G401 (cell line): ENCODE results near the gene SFXN5. TPM values are rescaled to one million over a fixed set of nuclear protein-coding genes. Genes with fewer than 3 reads are reported as not detected.
"Not testable (repeated sequence)": the region's sequence is repeated elsewhere in the genome, so short reads cannot be mapped to it uniquely, and the experiment has no call there.

ENCODE experiments used
- DNase-seq: peaks from one replicate; pipeline ENCODE4 v3.0.0-alpha.2; 2015; ENCODE audit warnings: low spot score
- in situ Hi-C: cut with HindIII; loops from 2 replicates; pipeline ENCODE4 v1.10.0; 2016; ENCODE audit warnings: low sequenced_read_pairs, mixed read lengths
- total RNA-seq: library from RNA; depleted of rRNA; stranded (reverse); fragments of >200 nt; shearing (Covaris generic); gene quantifications from 2 replicates; pipeline ENCODE4 v1.2.3, GENCODE V29; 2014; rRNA removed

SFXN5 gene
- total RNA-seq = 11.4 and 24.6 TPM in 2 replicates

- peak; percentile 96 for DNase-seq
- in situ Hi-C loops = no loop called here
Measured at GRCh38 chr2:73071360-73072128, at the start of gene SFXN5. Gene SFXN5 (minus strand): TSS chr2:73071712. CDS start chr2:73071705, 7 bp downstream.

- in situ Hi-C loops, DNase-seq: not testable (repeated sequence)
Measured at GRCh38 chr2:73119611-73120239, 48.2 kb upstream of the SFXN5 start.

GRCh38 chr2:73117441-73117840 lies 45.9 kb upstream of the SFXN5 start:
- in situ Hi-C loops = no loop called here
- no peak for DNase-seq

GRCh38 chr2:73116182-73116960 lies 44.9 kb upstream of the SFXN5 start:
- in situ Hi-C loops = no loop called here
- no peak for DNase-seq

GRCh38 chr2:73114273-73114867 lies 42.9 kb upstream of the SFXN5 start:
- in situ Hi-C loops = no loop called here

GRCh38 chr2:73112913-73113854 lies 41.7 kb upstream of the SFXN5 start, which contains the start of gene RAB11FIP5:
Gene RAB11FIP5 (minus strand): TSS chr2:73112948. CDS start chr2:73112777, 171 bp downstream.
- DNase-seq = peak; percentile 84
- in situ Hi-C loops = no loop called here

More at GRCh38 chr2:73114273-73114867, 42.9 kb upstream of the SFXN5 start:
- DNase-seq = no peak

GRCh38 chr2:73112026-73112912 lies 40.8 kb upstream of the SFXN5 start:
- DNase-seq = no peak
- in situ Hi-C loops = no loop called here

GRCh38 chr2:73111073-73112025 lies 39.8 kb upstream of the SFXN5 start:
- in situ Hi-C loops = no loop called here
- peak; percentile 53 for DNase-seq

- DNase-seq = no peak
- in situ Hi-C loops = no loop called here
Measured at GRCh38 chr2:73110168-73111072, 38.9 kb upstream of the SFXN5 start.

- in situ Hi-C loops = no loop called here
- DNase-seq = no peak
Measured at GRCh38 chr2:73109431-73110167, 38.1 kb upstream of the SFXN5 start.

- DNase-seq = peak; percentile 68
Measured at GRCh38 chr2:73107211-73107926, 35.9 kb upstream of the SFXN5 start.

GRCh38 chr2:73106791-73107190 lies 35.3 kb upstream of the SFXN5 start:
- in situ Hi-C loops = no loop called here
- no peak for DNase-seq

More at GRCh38 chr2:73107211-73107926, 35.9 kb upstream of the SFXN5 start:
- in situ Hi-C loops = no loop called here

- no peak for DNase-seq
- in situ Hi-C loops = no loop called here
Measured at GRCh38 chr2:73105511-73105971, 34.0 kb upstream of the SFXN5 start.

GRCh38 chr2:73104933-73105332 lies 33.4 kb upstream of the SFXN5 start:
- DNase-seq = no peak
- in situ Hi-C loops = no loop called here
